AG08396 (cell line): ENCODE results near the gene SLC17A9.

Experiments used
- DNase-seq: peaks from one replicate; pipeline ENCODE4 v3.0.0; 2012; ENCODE audit warnings: low spot score, mixed read lengths

Gene SLC17A9, protein sequence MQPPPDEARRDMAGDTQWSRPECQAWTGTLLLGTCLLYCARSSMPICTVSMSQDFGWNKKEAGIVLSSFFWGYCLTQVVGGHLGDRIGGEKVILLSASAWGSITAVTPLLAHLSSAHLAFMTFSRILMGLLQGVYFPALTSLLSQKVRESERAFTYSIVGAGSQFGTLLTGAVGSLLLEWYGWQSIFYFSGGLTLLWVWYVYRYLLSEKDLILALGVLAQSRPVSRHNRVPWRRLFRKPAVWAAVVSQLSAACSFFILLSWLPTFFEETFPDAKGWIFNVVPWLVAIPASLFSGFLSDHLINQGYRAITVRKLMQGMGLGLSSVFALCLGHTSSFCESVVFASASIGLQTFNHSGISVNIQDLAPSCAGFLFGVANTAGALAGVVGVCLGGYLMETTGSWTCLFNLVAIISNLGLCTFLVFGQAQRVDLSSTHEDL

GRCh38 chr20:62952373-62952967 is at the start of gene SLC17A9:
TSS of gene SLC17A9 (plus strand) at chr20:62952709. CDS start at chr20:62952831, 122 bp downstream.
- DNase-seq = peak; percentile 80

DNA sequence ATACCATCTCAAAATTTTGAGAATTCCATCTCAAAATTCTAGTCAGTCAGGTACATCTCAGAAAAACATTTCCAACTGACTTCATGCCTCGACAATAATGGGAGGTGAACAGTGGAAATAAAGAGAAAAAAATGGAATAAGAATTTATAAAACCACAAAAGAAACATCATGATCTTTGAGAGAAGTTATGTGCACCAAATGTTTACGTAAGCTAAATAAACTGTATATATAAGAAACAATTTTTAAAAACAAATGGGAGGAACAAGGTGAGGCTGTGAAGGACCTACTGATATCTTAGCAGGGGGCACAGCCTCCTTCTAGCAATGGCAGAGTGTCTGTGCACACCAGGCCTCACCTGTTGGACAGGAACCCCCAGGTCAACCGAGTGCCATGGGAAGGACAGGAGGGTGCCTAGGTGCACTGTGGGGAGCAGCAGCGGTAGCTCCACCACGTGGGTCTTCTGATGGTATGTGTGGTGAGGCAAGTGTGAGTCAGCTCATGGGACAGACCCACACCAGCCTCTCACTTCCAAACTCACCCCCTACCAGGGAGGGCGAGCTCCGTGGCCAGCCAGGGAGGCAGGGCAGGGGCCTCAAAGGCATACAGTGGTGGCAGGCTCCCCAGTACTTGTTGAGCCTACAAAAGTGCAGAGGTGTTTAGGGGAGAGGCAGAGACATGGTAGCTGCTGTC is 49.4 kb upstream of the SLC17A9 start:
- DNase-seq = peak; percentile 71

GRCh38 chr20:62905536-62906117 is 46.9 kb upstream of the SLC17A9 start:
- DNase-seq = no peak

DNA sequence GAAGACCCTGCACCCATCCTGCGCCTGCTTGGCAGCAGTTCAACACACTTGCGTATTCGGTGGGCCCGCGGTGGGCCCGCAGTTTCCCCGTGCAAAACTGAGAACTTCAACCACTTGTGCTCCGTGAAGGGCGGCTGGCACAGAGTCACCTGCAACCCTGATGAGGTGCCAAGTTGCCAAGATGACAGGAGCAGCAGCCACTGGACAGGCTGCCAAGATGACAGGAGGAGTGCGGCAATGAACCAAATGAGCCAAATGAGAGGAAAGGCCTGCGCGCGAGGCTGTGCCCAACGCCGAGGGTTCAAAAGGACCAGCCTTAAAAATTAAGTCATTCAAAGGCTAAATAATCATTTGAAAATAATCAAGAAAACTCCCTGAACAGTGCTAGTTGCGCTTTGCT is 46.3 kb upstream of the SLC17A9 start:
- DNase-seq = no peak

DNA sequence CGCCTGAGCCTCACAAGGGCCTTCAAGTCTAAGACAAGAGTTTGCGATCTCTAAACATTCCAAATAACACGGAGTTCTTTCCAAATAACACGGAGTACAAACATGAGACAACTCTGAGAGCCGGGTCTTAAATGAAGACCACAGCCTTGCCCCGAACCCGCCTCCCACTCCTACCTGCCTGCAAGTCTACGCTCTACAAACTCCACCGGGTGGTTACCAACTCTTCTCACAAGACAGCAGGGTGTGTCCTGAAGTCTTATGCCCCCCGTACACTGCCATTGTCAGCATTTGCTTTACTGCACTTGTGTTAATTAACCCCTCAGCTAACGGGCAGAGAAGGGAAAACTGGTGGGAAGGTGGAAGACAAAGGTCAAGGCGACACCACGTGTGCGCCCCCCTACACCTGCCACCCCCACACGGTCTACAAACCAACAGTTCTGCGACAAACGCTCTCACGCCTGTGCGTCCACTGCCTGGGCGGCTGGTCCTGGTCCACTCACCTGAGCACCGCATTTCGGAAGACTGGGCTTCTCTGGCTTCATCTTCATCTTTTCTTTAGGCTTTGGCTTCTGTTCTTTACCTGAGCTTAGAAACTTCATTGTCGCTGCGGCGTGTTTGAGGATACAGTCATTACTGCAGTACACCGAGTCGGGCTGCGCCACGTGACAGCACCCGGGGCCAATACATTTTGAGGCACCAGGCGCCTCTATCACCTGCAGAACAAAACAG is 45.7 kb upstream of the SLC17A9 start:
- no peak for DNase-seq

DNA sequence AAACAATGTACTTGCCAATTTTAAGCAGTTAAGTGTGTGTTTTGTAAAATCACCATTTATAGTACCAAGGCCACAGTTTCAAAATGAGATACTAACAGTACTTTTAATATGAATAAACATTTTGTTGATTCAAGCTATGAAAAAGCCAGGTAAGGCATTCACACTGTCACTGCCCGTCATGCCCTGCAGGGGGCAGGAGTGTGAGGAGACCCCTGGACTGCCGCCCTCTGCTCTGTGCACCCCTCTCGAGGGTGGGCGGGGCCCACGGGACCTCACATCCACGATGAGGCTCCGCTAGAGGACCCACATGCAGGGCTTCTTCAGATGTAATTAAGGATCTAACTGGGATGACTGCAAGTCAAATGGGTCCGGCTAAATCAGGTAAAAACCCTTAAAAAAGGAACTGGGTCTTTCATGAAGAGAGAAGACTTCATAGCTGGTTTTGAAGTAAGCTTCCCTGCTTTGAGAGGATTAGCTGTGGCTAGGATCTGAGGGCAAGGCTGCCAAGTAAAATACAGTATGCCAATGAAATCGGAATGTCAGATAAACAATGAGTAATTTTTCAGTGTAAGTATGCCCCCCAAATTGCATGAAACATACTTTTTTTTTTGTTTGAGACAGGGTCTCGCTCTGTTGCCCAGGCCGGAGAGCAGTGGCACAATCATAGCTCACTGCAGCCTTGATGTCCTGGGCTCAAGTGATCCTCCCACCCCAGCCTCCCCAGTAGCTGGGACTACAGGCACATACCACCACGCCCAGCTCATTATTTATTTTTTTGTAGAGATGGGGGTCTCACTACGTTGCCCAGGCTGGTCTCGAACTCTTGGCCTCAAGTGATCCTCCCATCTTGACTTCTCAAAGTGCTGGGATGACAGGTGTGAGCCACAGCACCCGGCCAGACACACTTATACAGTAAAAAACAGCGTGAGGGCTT is 44.9 kb upstream of the SLC17A9 start:
- no peak for DNase-seq

DNA sequence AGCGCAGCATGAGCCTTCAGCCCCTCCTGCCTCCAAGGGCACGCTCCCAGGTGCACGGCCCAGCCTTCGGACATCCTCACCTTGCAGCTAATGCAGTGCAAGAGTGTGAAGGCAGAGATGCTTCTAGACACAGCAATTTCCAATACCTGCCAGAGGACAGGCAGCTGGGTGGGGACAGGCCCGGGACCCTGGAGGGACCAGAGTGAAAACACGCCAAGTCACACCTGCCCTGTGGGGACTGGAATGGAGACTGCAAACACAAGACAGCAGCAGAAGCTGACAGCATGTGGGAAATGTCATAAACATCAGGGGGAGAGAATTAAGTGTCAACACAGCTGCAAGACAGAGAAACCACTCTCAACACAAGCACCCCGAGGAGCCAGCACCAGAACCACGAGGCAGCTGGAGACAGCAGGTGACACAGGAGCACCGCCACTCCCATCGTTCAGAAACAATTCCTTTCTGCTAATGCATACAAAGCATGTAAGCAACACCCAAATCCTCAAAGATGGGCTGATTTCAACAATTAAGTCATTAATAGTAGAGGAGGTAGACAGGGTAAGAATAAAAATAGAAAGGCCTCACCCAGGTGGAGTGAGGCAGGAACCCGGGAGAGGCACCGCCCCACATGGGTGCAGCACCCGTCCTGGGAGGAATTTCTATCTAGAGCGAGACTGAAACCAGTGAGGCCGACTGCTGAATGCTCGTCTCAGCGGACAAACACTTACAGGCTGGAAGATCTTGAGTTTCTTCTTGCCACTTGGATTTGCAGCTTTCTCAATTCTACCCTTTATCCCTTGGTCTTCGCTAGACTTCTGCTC is 43.3 kb upstream of the SLC17A9 start:
- DNase-seq = no peak

GRCh38 chr20:62910217-62910766 is 42.2 kb upstream of the SLC17A9 start:
- no peak for DNase-seq

- no peak for DNase-seq
Measured at GRCh38 chr20:62910777-62911497, 41.6 kb upstream of the SLC17A9 start.

DNA sequence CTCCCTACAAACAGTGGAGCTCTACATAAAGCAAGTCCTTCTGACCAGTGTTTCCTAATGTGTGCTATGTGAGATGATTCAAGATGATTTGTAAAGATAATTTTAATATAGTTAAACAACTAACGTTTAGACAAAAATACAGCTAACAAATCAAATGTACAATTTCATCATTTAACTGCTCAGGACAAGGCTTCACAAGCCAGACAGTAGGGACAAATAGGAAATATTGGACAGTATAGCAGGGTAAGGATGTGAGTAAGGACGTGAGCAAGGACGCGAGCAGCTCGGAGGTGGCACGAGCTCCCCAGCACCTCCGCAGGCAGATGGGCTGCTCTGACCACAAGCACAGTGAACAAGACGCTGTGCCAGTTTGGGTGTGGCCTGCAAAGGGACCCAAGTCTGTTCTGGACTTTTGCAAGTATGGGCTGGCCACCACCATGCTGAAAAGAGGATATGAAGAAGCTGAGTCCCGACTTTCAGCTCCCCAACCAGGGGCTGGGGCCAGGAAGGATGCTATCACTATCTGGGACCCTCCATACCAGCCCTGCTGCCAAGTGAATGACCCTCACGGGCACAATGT is 40.7 kb upstream of the SLC17A9 start:
- no peak for DNase-seq

GRCh38 chr20:62913043-62913630 is 39.4 kb upstream of the SLC17A9 start:
- no peak for DNase-seq

GRCh38 chr20:62914436-62914835 is 38.1 kb upstream of the SLC17A9 start:
- no peak for DNase-seq

DNA sequence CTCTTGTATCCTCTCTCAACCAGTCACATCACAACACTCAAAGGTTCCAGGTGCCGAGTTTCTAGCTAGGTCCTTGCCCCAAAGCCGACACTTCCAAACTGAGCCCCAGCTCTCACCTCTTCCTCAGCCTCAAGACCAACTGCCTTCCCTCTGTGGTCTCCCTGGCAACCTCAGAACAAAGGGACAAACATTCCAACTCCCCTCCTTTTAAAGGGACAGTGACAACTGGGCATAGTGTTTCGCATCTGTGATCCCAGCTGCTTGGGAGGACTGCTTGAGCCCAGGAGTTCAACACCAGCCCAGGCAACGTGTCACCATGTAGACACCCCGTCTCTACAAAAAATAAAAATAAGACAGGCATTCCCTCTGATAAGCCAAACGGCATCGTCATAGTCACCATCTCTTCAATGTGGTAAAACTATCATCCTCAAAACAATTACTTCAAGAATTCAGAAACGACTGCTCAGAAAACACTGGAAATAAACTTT is 37.5 kb upstream of the SLC17A9 start:
- DNase-seq = peak; percentile 67

- DNase-seq = no peak
Measured at GRCh38 chr20:62916703-62917476, 35.6 kb upstream of the SLC17A9 start.

- no peak for DNase-seq
Measured at GRCh38 chr20:62917720-62918119, 34.8 kb upstream of the SLC17A9 start.

DNA sequence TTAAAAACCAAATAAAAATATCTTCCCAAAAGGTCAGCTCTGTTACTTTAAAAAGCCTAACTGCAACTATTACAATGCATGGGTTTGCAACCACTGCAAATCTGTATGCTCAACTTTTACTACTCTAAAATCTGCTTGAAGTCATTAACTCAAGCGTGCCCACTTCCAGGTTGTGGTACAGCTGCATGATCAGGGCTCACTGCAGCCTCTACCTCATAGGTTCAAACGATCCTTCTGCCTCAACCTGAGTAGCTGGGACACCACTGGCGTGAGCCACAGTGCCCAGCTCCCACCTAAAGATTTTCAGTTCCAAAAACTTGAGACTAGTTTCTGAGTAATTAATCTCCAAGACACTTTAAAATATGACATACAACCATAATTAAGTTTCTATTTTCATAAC is 34.4 kb upstream of the SLC17A9 start:
- no peak for DNase-seq

DNA sequence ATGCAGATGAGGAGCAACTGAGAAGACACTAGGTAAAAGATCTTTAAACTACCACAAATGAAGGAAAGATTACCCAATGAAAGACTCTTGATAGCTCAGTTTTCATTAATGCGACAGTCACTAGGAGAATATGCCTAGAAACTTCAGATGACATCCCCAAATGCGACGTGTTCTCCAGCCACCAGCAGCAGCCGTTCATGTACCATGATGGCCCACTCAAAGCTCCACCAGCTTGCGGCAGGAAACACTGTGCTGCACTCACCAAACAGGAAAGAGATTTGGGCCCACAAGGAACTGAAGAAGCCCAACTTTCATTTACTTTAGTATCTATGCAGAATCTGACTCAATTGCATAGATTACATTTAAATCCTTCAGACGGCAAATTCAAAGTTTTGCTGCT is 33.7 kb upstream of the SLC17A9 start:
- no peak for DNase-seq
